ENCODE results near the gene KNOP1.

Gene KNOP1

GRCh38 chr16:19745286-19746010 lies 27.4 kb upstream of the KNOP1 start:
- peaks cover 48% of the 10 kb centered on the region for H3K4me1 Mint-ChIP-seq
- H3K9me3 Mint-ChIP-seq, result no peaks in the 10 kb centered on the region
- peak overlapping the region; percentile 6 to 60 (median 48) for H3K27ac Mint-ChIP-seq
- H3K36me3 Mint-ChIP-seq (ENCODE audit: low read depth), result peaks cover under 1% of the 10 kb centered on the region
- no peak overlapping the region for H3K4me3 Mint-ChIP-seq
- H3K27me3 Mint-ChIP-seq (ENCODE audit: low read depth), result peaks cover 3% of the 10 kb centered on the region
- TF ChIP-seq CTCF (IDR thresholded peaks at IDR 0.05; ENCODE audit: unreplicated experiment in 3 of 3), result no peak

- Mint-ChIP-seq H3K4me3 (no peak overlapping the region), H3K36me3 (ENCODE audit: low read depth) (peaks cover 8% of the 10 kb centered on the region), H3K4me1 (peaks cover 43% of the 10 kb centered on the region), H3K27ac (peak overlapping the region in 1 of 3 experiments; percentile 60), H3K9me3 (no peaks in the 10 kb centered on the region), H3K27me3 (ENCODE audit: low read depth) (peaks cover 3% of the 10 kb centered on the region)
- TF ChIP-seq CTCF (IDR thresholded peaks at IDR 0.05; ENCODE audit: unreplicated experiment in 3 of 3), result no peak
Observed at GRCh38 chr16:19744670-19745069, 26.6 kb upstream of the KNOP1 start.

GRCh38 chr16:19743816-19744159 lies 25.8 kb upstream of the KNOP1 start:
- Mint-ChIP-seq H3K27ac (peak overlapping the region; percentile 64 to 89 (median 71)), H3K4me3 (no peak overlapping the region), H3K27me3 (ENCODE audit: low read depth) (peaks cover 3% of the 10 kb centered on the region), H3K9me3 (no peaks in the 10 kb centered on the region), H3K4me1 (peaks cover 35% of the 10 kb centered on the region), H3K36me3 (ENCODE audit: low read depth) (peaks cover 15% of the 10 kb centered on the region)
- TF ChIP-seq CTCF (IDR thresholded peaks at IDR 0.05; ENCODE audit: unreplicated experiment in 3 of 3), result no peak

GRCh38 chr16:19741354-19741753 lies 23.3 kb upstream of the KNOP1 start:
- Mint-ChIP-seq H3K9me3 (no peaks in the 10 kb centered on the region), H3K27ac (no peak overlapping the region), H3K27me3 (ENCODE audit: low read depth) (peaks cover 3% of the 10 kb centered on the region), H3K4me3 (no peak overlapping the region), H3K36me3 (ENCODE audit: low read depth) (peaks cover 31% of the 10 kb centered on the region), H3K4me1 (peaks cover 26% of the 10 kb centered on the region)
- TF ChIP-seq CTCF (IDR thresholded peaks at IDR 0.05; ENCODE audit: unreplicated experiment in 3 of 3), result no peak

- Mint-ChIP-seq H3K27ac (peak overlapping the region in 1 of 3 experiments; percentile 1), H3K27me3 (ENCODE audit: low read depth) (peaks cover 3% of the 10 kb centered on the region), H3K9me3 (no peaks in the 10 kb centered on the region), H3K4me3 (no peak overlapping the region), H3K36me3 (ENCODE audit: low read depth) (peaks cover 57% of the 10 kb centered on the region), H3K4me1 (peaks cover 13% of the 10 kb centered on the region)
- no peak for TF ChIP-seq CTCF (IDR thresholded peaks at IDR 0.05; ENCODE audit: unreplicated experiment in 3 of 3)
Observed at GRCh38 chr16:19737306-19738038, 19.4 kb upstream of the KNOP1 start.

All from nephron (organoid).